Pulmonary artery endothelial cell (primary cell): ENCODE results near the gene ENPP7. TPM values are rescaled to one million over a fixed set of nuclear protein-coding genes. Genes with fewer than 3 reads are reported as not detected.

ENCODE experiments used
- DNase-seq: peaks from one replicate; pipeline ENCODE4 v3.0.0-alpha.2; 2011; ENCODE audit warnings: low read depth, low spot score
- total RNA-seq: library from RNA; depleted of rRNA; stranded (reverse); fragments of >200 nt; gene quantifications from 2 replicates; pipeline ENCODE4 v1.2.3, GENCODE V29; 2014

The ENPP7 gene
- total RNA-seq, 1 donor from 2014 or later: not detected

- no peak for DNase-seq
These were observed 60.3 kb downstream of the ENPP7 start for GRCh38 chr17:79790805-79791734.

GRCh38 chr17:79791735-79792161 is 61.0 kb downstream of the ENPP7 start:
- DNase-seq: no peak

Other genes starting within 250 kb of the ENPP7 start
- gene RBFOX3, start 119.9 kb upstream of the ENPP7 start, total RNA-seq: not detected in 2 replicates
- gene CBX2, start 47.2 kb downstream of the ENPP7 start, total RNA-seq: 9.5 and 9.6 TPM in 2 replicates
- gene CBX8, start 66.1 kb downstream of the ENPP7 start, total RNA-seq: 1.4 and 2.4 TPM in 2 replicates
- 7.6 and 8.4 TPM in 2 replicates for gene CBX4, start 108.5 kb downstream of the ENPP7 start, total RNA-seq